Activated CD8-positive, alpha-beta memory T cell treated with anti-CD3 and anti-CD28 coated beads, Interleukin-2, amount 10 ng/mL, durations not matched to agents 7 days and 5 days (primary cell): Measurements from ENCODE around the gene AVPI1. TPM values are rescaled to one million over a fixed set of nuclear protein-coding genes. Genes with fewer than 3 reads are reported as not detected.
"Not testable (repeated sequence)": the region's sequence is repeated elsewhere in the genome, so short reads cannot be mapped to it uniquely, and the experiment has no call there.

Source experiments
- ATAC-seq: fragments of 150-1000 bp; cut with Tn5 transposase; one replicate; pipeline ENCODE4 v1.10.0; 2021; ENCODE audit warnings: moderate library complexity
- CTCF ChIA-PET: fragments of 350-600 bp; sonication (Branson Sonifier 250); formaldehyde crosslinking; loops from one replicate; lab custom pipeline; 2021; ENCODE audit warnings: antibody characterized with exemption; lab: Charles Lee
- DNase-seq: peaks from one replicate; pipeline ENCODE4 v3.0.0-alpha.2; 2020
- H3K27ac Mint-ChIP-seq: one replicate; pipeline ENCODE4 v1.8.0; 2021; ENCODE audit warnings: mild to moderate bottlenecking, mixed read lengths
- H3K27me3 Mint-ChIP-seq: one replicate; pipeline ENCODE4 v1.8.0; 2021; ENCODE audit warnings: mixed read lengths
- H3K36me3 Mint-ChIP-seq: one replicate; pipeline ENCODE4 v1.8.0; 2021; ENCODE audit warnings: mild to moderate bottlenecking, mixed read lengths
- H3K4me1 Mint-ChIP-seq: one replicate; pipeline ENCODE4 v1.8.0; 2021; ENCODE audit warnings: mixed read lengths
- H3K4me3 Mint-ChIP-seq: one replicate; pipeline ENCODE4 v1.8.0; 2021; ENCODE audit warnings: mild to moderate bottlenecking, moderate library complexity, mixed read lengths
- H3K9me3 Mint-ChIP-seq: one replicate; pipeline ENCODE4 v1.8.0; 2022; ENCODE audit warnings: low read depth, mixed read lengths
- total RNA-seq, 2 experiments: library from RNA; stranded (reverse); gene quantifications; one replicate each; pipeline ENCODE4 v1.2.3, GENCODE V29; 2021

Gene AVPI1
- total RNA-seq, 2 experiments from 2014 or later: 1.8 to 1.9 TPM

- no peaks in the 10 kb centered on the region for H3K27me3 Mint-ChIP-seq
- H3K4me3 Mint-ChIP-seq: no peak overlapping the region
- H3K9me3 Mint-ChIP-seq: no peaks in the 10 kb centered on the region
- CTCF ChIA-PET: interaction anchor here (1.3 kb wide), 2 partner anchors 22 to 92 kb away, joined by 3 to 6 read pairs; partner anchors contain the start of genes ANKRD2 and AVPI1
- DNase-seq: no peak
- H3K36me3 Mint-ChIP-seq: peaks cover 25% of the 10 kb centered on the region
- H3K27ac Mint-ChIP-seq: no peak overlapping the region
- no peak for ATAC-seq
- H3K4me1 Mint-ChIP-seq: peaks cover 7% of the 10 kb centered on the region
Observed at GRCh38 chr10:97664282-97664850, 22.7 kb downstream of the AVPI1 start.

- Mint-ChIP-seq H3K27ac (no peak overlapping the region), H3K27me3 (no peaks in the 10 kb centered on the region), H3K4me3 (no peak overlapping the region), H3K9me3 (no peaks in the 10 kb centered on the region), H3K36me3 (peaks cover 21% of the 10 kb centered on the region), H3K4me1 (no peaks in the 10 kb centered on the region)
- CTCF ChIA-PET: interaction anchor here (0.7 kb wide), 1 partner anchor 19 kb away, joined by 4 read pairs; no protein-coding TSS in a partner anchor
- DNase-seq: no peak
- no peak for ATAC-seq
Observed at GRCh38 chr10:97659589-97659988, 27.5 kb downstream of the AVPI1 start.

- ATAC-seq (no peak), DNase-seq (no peak)
- H3K36me3 Mint-ChIP-seq: peaks cover 26% of the 10 kb centered on the region
- no peaks in the 10 kb centered on the region for H3K27me3 Mint-ChIP-seq
- H3K4me3 Mint-ChIP-seq: no peak overlapping the region
- no peaks in the 10 kb centered on the region for H3K4me1 Mint-ChIP-seq
- no peaks in the 10 kb centered on the region for H3K9me3 Mint-ChIP-seq
- H3K27ac Mint-ChIP-seq: no peak overlapping the region
- CTCF ChIA-PET: interaction anchor here (2.3 kb wide), 1 partner anchor 44 kb away, joined by 5 read pairs; no protein-coding TSS in a partner anchor
Observed at GRCh38 chr10:97656777-97657176, 30.3 kb downstream of the AVPI1 start.

GRCh38 chr10:97651773-97652172 lies 35.3 kb downstream of the AVPI1 start:
- Mint-ChIP-seq H3K9me3 (no peaks in the 10 kb centered on the region), H3K4me1 (peaks cover 16% of the 10 kb centered on the region), H3K4me3 (no peak overlapping the region), H3K27ac (no peak overlapping the region), H3K27me3 (no peaks in the 10 kb centered on the region), H3K36me3 (peaks cover 30% of the 10 kb centered on the region)
- CTCF ChIA-PET: no interaction called here
- DNase-seq (no peak), ATAC-seq (no peak)

- DNase-seq: no peak
- peaks cover 18% of the 10 kb centered on the region for H3K4me1 Mint-ChIP-seq
- H3K4me3 Mint-ChIP-seq: no peak overlapping the region
- H3K27me3 Mint-ChIP-seq: no peaks in the 10 kb centered on the region
- H3K27ac Mint-ChIP-seq: no peak overlapping the region
- no peak for ATAC-seq
- no peaks in the 10 kb centered on the region for H3K9me3 Mint-ChIP-seq
- H3K36me3 Mint-ChIP-seq: peaks cover 23% of the 10 kb centered on the region
- CTCF ChIA-PET: no interaction called here
Observed at GRCh38 chr10:97650726-97651125, 36.3 kb downstream of the AVPI1 start.

GRCh38 chr10:97649405-97649750 lies 37.7 kb downstream of the AVPI1 start:
- Mint-ChIP-seq H3K27ac (peak overlapping the region; percentile 82), H3K36me3 (peaks cover 32% of the 10 kb centered on the region), H3K4me1 (peaks cover 19% of the 10 kb centered on the region)
- DNase-seq, H3K9me3 Mint-ChIP-seq, ATAC-seq, H3K27me3 Mint-ChIP-seq, H3K4me3 Mint-ChIP-seq: not testable (repeated sequence)
- CTCF ChIA-PET: interaction anchor here (0.7 to 1.8 kb wide), 8 partner anchors 9 to 96 kb away, joined by 3 to 8 read pairs (median 4); partner anchors contain the start of genes AVPI1 and PI4K2A

- Mint-ChIP-seq H3K4me3 (no peak overlapping the region), H3K36me3 (peaks cover 30% of the 10 kb centered on the region), H3K27me3 (no peaks in the 10 kb centered on the region), H3K9me3 (no peaks in the 10 kb centered on the region), H3K4me1 (peaks cover 19% of the 10 kb centered on the region), H3K27ac (peak overlapping the region; percentile 82)
- CTCF ChIA-PET: interaction anchor here (0.7 to 1.8 kb wide), 8 partner anchors 8 to 95 kb away, joined by 3 to 8 read pairs (median 4); partner anchors contain the start of genes AVPI1 and PI4K2A
- ATAC-seq (peak; percentile 100), DNase-seq (peak; percentile 67)
Observed at GRCh38 chr10:97648562-97649404, 38.3 kb downstream of the AVPI1 start.

- H3K4me3 Mint-ChIP-seq: no peak overlapping the region
- CTCF ChIA-PET: no interaction called here
- no peaks in the 10 kb centered on the region for H3K27me3 Mint-ChIP-seq
Observed at GRCh38 chr10:97647556-97647955, 39.5 kb downstream of the AVPI1 start.

GRCh38 chr10:97644936-97645335 lies 42.1 kb downstream of the AVPI1 start:
- Mint-ChIP-seq H3K27me3 (no peaks in the 10 kb centered on the region), H3K27ac (no peak overlapping the region), H3K4me3 (no peak overlapping the region), H3K4me1 (peaks cover 42% of the 10 kb centered on the region), H3K36me3 (peaks cover 21% of the 10 kb centered on the region), H3K9me3 (no peaks in the 10 kb centered on the region)
- DNase-seq (no peak), ATAC-seq (no peak)
- CTCF ChIA-PET: interaction anchor here (0.6 to 1.7 kb wide), 2 partner anchors 18 to 65 kb away, joined by 3 read pairs; no protein-coding TSS in a partner anchor

More at GRCh38 chr10:97647556-97647955, 39.5 kb downstream of the AVPI1 start:
- DNase-seq (no peak), ATAC-seq (no peak)
- Mint-ChIP-seq H3K4me1 (peaks cover 27% of the 10 kb centered on the region), H3K36me3 (peaks cover 28% of the 10 kb centered on the region), H3K27ac (no peak overlapping the region), H3K9me3 (no peaks in the 10 kb centered on the region)

GRCh38 chr10:97643441-97643985 lies 43.5 kb downstream of the AVPI1 start:
- Mint-ChIP-seq H3K4me3 (peak overlapping the region; percentile 16), H3K9me3 (no peaks in the 10 kb centered on the region), H3K27ac (no peak overlapping the region), H3K27me3 (no peaks in the 10 kb centered on the region), H3K4me1 (peaks cover 32% of the 10 kb centered on the region), H3K36me3 (peaks cover 18% of the 10 kb centered on the region)
- ATAC-seq (no peak), DNase-seq (no peak)
- CTCF ChIA-PET: no interaction called here

GRCh38 chr10:97642471-97643159 lies 44.4 kb downstream of the AVPI1 start:
- peak overlapping the region; percentile 24 for H3K4me3 Mint-ChIP-seq
- not testable (repeated sequence) for H3K27ac Mint-ChIP-seq, H3K27me3 Mint-ChIP-seq, H3K9me3 Mint-ChIP-seq, ATAC-seq, DNase-seq
- H3K4me1 Mint-ChIP-seq: peaks cover 29% of the 10 kb centered on the region
- CTCF ChIA-PET: interaction anchor here (1.4 to 2.8 kb wide), 3 partner anchors 20 to 71 kb away, joined by 3 to 8 read pairs (median 3); partner anchors contain the start of gene ANKRD2
- H3K36me3 Mint-ChIP-seq: peaks cover 18% of the 10 kb centered on the region

GRCh38 chr10:97640868-97641811 lies 45.9 kb downstream of the AVPI1 start:
- H3K27ac Mint-ChIP-seq: peak overlapping the region; percentile 88
- no peaks in the 10 kb centered on the region for H3K9me3 Mint-ChIP-seq
- peaks cover 18% of the 10 kb centered on the region for H3K36me3 Mint-ChIP-seq
- peaks cover 26% of the 10 kb centered on the region for H3K4me1 Mint-ChIP-seq
- H3K27me3 Mint-ChIP-seq: no peaks in the 10 kb centered on the region
- CTCF ChIA-PET: interaction anchor here (1.0 to 2.8 kb wide), 7 partner anchors 8 to 69 kb away, joined by 3 to 8 read pairs (median 3); partner anchors contain the start of gene ANKRD2
- ATAC-seq (no peak), DNase-seq (peak; percentile 52)
- peak overlapping the region; percentile 94 for H3K4me3 Mint-ChIP-seq
